ENCODE data around the gene COLQ. TPM values are rescaled to one million over a fixed set of nuclear protein-coding genes. Genes with fewer than 3 reads are reported as not detected.

Gene COLQ
- total RNA-seq, 1 experiment from 2014 or later = 1.9 TPM

GRCh38 chr3:15458212-15458780 lies 63.2 kb downstream of the COLQ start:
- no peaks in the 10 kb centered on the region for H3K79me2 ChIP-seq (ENCODE audit: insufficient read depth, low read length)
- no TSS peak for BruUV-seq (replicated peaks)
- no peaks in the 10 kb centered on the region for H3K27me3 ChIP-seq (ENCODE audit: insufficient read depth, low read length)
- CTCF ChIA-PET = no interaction called here
- RAD21 ChIA-PET (ENCODE audit: low non-redundant PET in 1 of 2, low total read pairs in 2 of 2, uncharacterized antibody in 2 of 2, unreplicated experiment in 2 of 2) = no interaction called here
- ATAC-seq = no peak
- H3K9me3 ChIP-seq (ENCODE audit: control insufficient read depth in 1 of 2, insufficient read depth in 1 of 2, low read depth in 1 of 2, low read length in 2 of 2) = no peaks in the 10 kb centered on the region
- no peak overlapping the region for H3K4me3 ChIP-seq (replicated peaks in 1 of 2; ENCODE audit: low read depth in 1 of 2, low read length in 2 of 2)
- no peak overlapping the region for H3K27ac ChIP-seq (ENCODE audit: low read depth, low read length)
- DNase-seq (ENCODE audit: low read depth, low spot score) = no peak
- peaks cover 0 to 13% of the 10 kb centered on the region in 2 experiments; a peak in 2 of 4 replicates for H3K4me1 ChIP-seq (ENCODE audit: control insufficient read depth in 1 of 2, insufficient read depth in 2 of 2, low read length in 2 of 2)
- POLR2A ChIA-PET = no interaction called here
- 0 out of 2 replicates have a peak, but pooled peaks cover 3% of the 10 kb centered on the region for H3K9me2 ChIP-seq (ENCODE audit: insufficient read depth)
- H3K9ac ChIP-seq (ENCODE audit: low read length) = no peak overlapping the region
- H2AFZ ChIP-seq (ENCODE audit: low read depth, low read length, poor library complexity, severe bottlenecking) = no peak overlapping the region
- TF ChIP-seq REST (IDR thresholded peaks at IDR 0.05; ENCODE audit: low read depth) (no peak), POLR2AphosphoS5 (IDR thresholded peaks at IDR 0.05; ENCODE audit: low read depth, low read length) (no peak), EZH2phosphoT487 (IDR thresholded peaks at IDR 0.05; ENCODE audit: borderline replicate concordance) (no peak), SP1 (IDR thresholded peaks at IDR 0.05; ENCODE audit: low read depth) (no peak), MAX (IDR thresholded peaks at IDR 0.05) (no peak), ELF1 (IDR thresholded peaks at IDR 0.05; ENCODE audit: borderline replicate concordance, low read depth) (no peak), EZH2 (IDR thresholded peaks at IDR 0.05) (no peak), JUND (IDR thresholded peaks at IDR 0.05) (no peak), CEBPB (IDR thresholded peaks at IDR 0.05; ENCODE audit: low read depth) (no peak), CBX3 (IDR thresholded peaks at IDR 0.05; ENCODE audit: low read depth) (no peak), RAD21 (IDR thresholded peaks at IDR 0.05; ENCODE audit: low read depth) (no peak), POLR2A (IDR thresholded peaks at IDR 0.05; ENCODE audit: borderline replicate concordance, extremely low read depth, insufficient read depth, insufficient read length) (no peak), ZFX (IDR thresholded peaks at IDR 0.05) (no peak), YY1 (IDR thresholded peaks at IDR 0.05; ENCODE audit: extremely low read depth, insufficient replicate concordance, low read depth, low read length) (no peak), SRF (IDR thresholded peaks at IDR 0.05; ENCODE audit: low read depth) (no peak), EGR1 (IDR thresholded peaks at IDR 0.05; ENCODE audit: low read depth) (no peak), TCF7L2 (IDR thresholded peaks at IDR 0.05; ENCODE audit: borderline replicate concordance, extremely low read depth, insufficient read depth, insufficient read length) (no peak), SIN3A (IDR thresholded peaks at IDR 0.05; ENCODE audit: low read depth) (no peak), CTCF (IDR thresholded peaks at IDR 0.05 in 2 of 3, conservative IDR thresholded peaks at IDR 0.05 in 1 of 3; ENCODE audit: borderline replicate concordance in 1 of 3, insufficient read depth in 1 of 3, low read depth in 2 of 3, low read length in 2 of 3) (no peak), ZBTB33 (IDR thresholded peaks at IDR 0.05; ENCODE audit: extremely low read depth, insufficient replicate concordance, low read length) (no peak)
- no peak overlapping the region for H3K4me2 ChIP-seq (ENCODE audit: low read length)
- no peaks in the 10 kb centered on the region for H4K20me1 ChIP-seq (ENCODE audit: insufficient read depth)
- intact Hi-C loops (cut with micrococcal nuclease) = no loop called here
- no peaks in the 10 kb centered on the region for H3K36me3 ChIP-seq (ENCODE audit: control insufficient read depth in 1 of 2, insufficient read depth in 2 of 2, low read length in 2 of 2)
